Heart left ventricle (tissue), 11 donors: Measurements from ENCODE around the gene ZNF524. TPM values are rescaled to one million over a fixed set of nuclear protein-coding genes. Genes with fewer than 3 reads are reported as not detected.

Experiments used
- polyA plus RNA-seq, 2 donors: library from polyadenylated mRNA; stranded (reverse); fragments of 200-250 nt; gene quantifications; one replicate each; pipeline ENCODE4 v1.2.3, GENCODE V29; 2013
- total RNA-seq, 9 donors: library from RNA; depleted of rRNA in 2 of 9; stranded (reverse); fragments of >200 nt in 2 of 9; fragmentation: NEBNext Ultra II Directional in 3 of 9; extraction: Animal tissue kit (Norgen Biotek cat#: 25700) in 3 of 9; gene quantifications; one replicate each; pipeline versions ENCODE4 v1.1.0 to v1.2.4, GENCODE V29; 2016 to 2023
- donor health status: ischemic (EF 13 %, LVEDD 7.1; RV severe dilation, severe dysfunction).
- donor health status: healthy with polysubstance abuse.
- donor health status: DM: no; HTN: yes; CAD: no.
- donor health status: DM: no; HTN: no; CAD: no.
- donor health status: ischemic (EF 25% LVEDD 5.7; RV mildly dilated, moderate dysfunction).
- donor health status: healthy.
- donor health status: DM: yes; HTN: yes; CAD: no.
- donor health status: PGD.
- donor health status: nonischemic (EF 23%, LVEDD 6.1; RV moderate dilation, normal function).

The ZNF524 gene
- total and polyA plus RNA-seq, 11 donors, result 11.0 to 34.7 (median 16.7) TPM

Other genes starting within 250 kb of the ZNF524 start
- gene COX6B2, start 245.6 kb upstream of the ZNF524 start, total RNA-seq, result under 1 TPM in 1 of 9 donors, not detected in 8; 0.16 TPM
- gene COX6B2, start 245.6 kb upstream of the ZNF524 start, polyA plus RNA-seq, result not detected
- gene GARIN5B, start 237.0 kb upstream of the ZNF524 start, total RNA-seq, result not detected
- gene GARIN5B, start 237.0 kb upstream of the ZNF524 start, polyA plus RNA-seq, result not detected
- gene IL11, start 229.8 kb upstream of the ZNF524 start, total RNA-seq, result under 1 TPM in 2 of 9 donors, not detected in 7; 0.11 to 0.43 TPM
- under 1 TPM in 1 of 2 donors, not detected in 1; 0.25 TPM for gene IL11, start 229.8 kb upstream of the ZNF524 start, polyA plus RNA-seq
- not detected for gene TMEM190, start 223.5 kb upstream of the ZNF524 start, total RNA-seq
- gene TMEM190, start 223.5 kb upstream of the ZNF524 start, polyA plus RNA-seq, result not detected
- 1 to 10 TPM in 2 of 9 donors, under 1 TPM in 5, not detected in 2; 0.35 to 2.2 (median 0.56) TPM for gene TMEM238, start 216.0 kb upstream of the ZNF524 start, total RNA-seq
- not detected for gene TMEM238, start 216.0 kb upstream of the ZNF524 start, polyA plus RNA-seq
- gene RPL28, start 214.4 kb upstream of the ZNF524 start, total RNA-seq, result 1,000 to 10,000 TPM in 1 of 9 donors, 100 to 1,000 TPM in 8; 196 to 1,019 (median 565) TPM
- gene RPL28, start 214.4 kb upstream of the ZNF524 start, polyA plus RNA-seq, result 1,000 to 10,000 TPM in 1 of 2 donors, 100 to 1,000 TPM in 1; 768 to 1,391 TPM
- gene UBE2S, start 192.5 kb upstream of the ZNF524 start, total RNA-seq, result 10 to 100 TPM; 16.5 to 51.8 (median 29.1) TPM
- gene UBE2S, start 192.5 kb upstream of the ZNF524 start, polyA plus RNA-seq, result 10 to 100 TPM; 10.9 to 27.3 TPM
- gene SHISA7, start 157.0 kb upstream of the ZNF524 start, total RNA-seq, result not detected
- not detected for gene SHISA7, start 157.0 kb upstream of the ZNF524 start, polyA plus RNA-seq
- gene ISOC2, start 138.6 kb upstream of the ZNF524 start, total RNA-seq, result 100 to 1,000 TPM in 1 of 9 donors, 10 to 100 TPM in 8; 36.9 to 102 (median 48.8) TPM
- gene ISOC2, start 138.6 kb upstream of the ZNF524 start, polyA plus RNA-seq, result 10 to 100 TPM; 86.8 to 94.9 TPM
- not detected for gene C19orf85, start 135.5 kb upstream of the ZNF524 start, total RNA-seq
- not detected for gene C19orf85, start 135.5 kb upstream of the ZNF524 start, polyA plus RNA-seq
- gene ZNF628, start 123.7 kb upstream of the ZNF524 start, total RNA-seq, result 10 to 100 TPM in 1 of 9 donors, 1 to 10 TPM in 8; 2.3 to 10.3 (median 4.6) TPM
- gene ZNF628, start 123.7 kb upstream of the ZNF524 start, polyA plus RNA-seq, result 1 to 10 TPM; 5.4 to 7.9 TPM
- gene NAT14, start 115.1 kb upstream of the ZNF524 start, total RNA-seq, result 10 to 100 TPM in 1 of 9 donors, 1 to 10 TPM in 8; 2.9 to 10.4 (median 6.7) TPM
- gene NAT14, start 115.1 kb upstream of the ZNF524 start, polyA plus RNA-seq, result 1 to 10 TPM; 7.3 to 9.2 TPM
- gene SSC5D, start 111.9 kb upstream of the ZNF524 start, total RNA-seq, result 1 to 10 TPM in 8 of 9 donors, under 1 TPM in 1; 1.00 to 6.2 (median 3.3) TPM
- 1 to 10 TPM in 1 of 2 donors, under 1 TPM in 1; 0.91 to 1.4 TPM for gene SSC5D, start 111.9 kb upstream of the ZNF524 start, polyA plus RNA-seq
- gene SBK2, start 63.2 kb upstream of the ZNF524 start, total RNA-seq, result 1 to 10 TPM in 7 of 9 donors, under 1 TPM in 2; 0.68 to 2.6 (median 2.1) TPM
- gene SBK2, start 63.2 kb upstream of the ZNF524 start, polyA plus RNA-seq, result 10 to 100 TPM in 1 of 2 donors, under 1 TPM in 1; 0.80 to 12.6 TPM
- 10 to 100 TPM in 3 of 9 donors, 1 to 10 TPM in 6; 2.4 to 14.3 (median 7.5) TPM for gene SBK3, start 54.7 kb upstream of the ZNF524 start, total RNA-seq
- 10 to 100 TPM in 1 of 2 donors, 1 to 10 TPM in 1; 5.9 to 12.4 TPM for gene SBK3, start 54.7 kb upstream of the ZNF524 start, polyA plus RNA-seq
- gene ZNF579, start 19.4 kb upstream of the ZNF524 start, total RNA-seq, result 10 to 100 TPM in 4 of 9 donors, 1 to 10 TPM in 5; 5.4 to 13.9 (median 9.8) TPM
- gene ZNF579, start 19.4 kb upstream of the ZNF524 start, polyA plus RNA-seq, result 10 to 100 TPM in 1 of 2 donors, 1 to 10 TPM in 1; 7.9 to 10.9 TPM
- gene FIZ1, start 771 bp upstream of the ZNF524 start, total RNA-seq, result 10 to 100 TPM; 11.2 to 15.4 (median 12.9) TPM
- gene FIZ1, start 771 bp upstream of the ZNF524 start, polyA plus RNA-seq, result 10 to 100 TPM in 1 of 2 donors, 1 to 10 TPM in 1; 10.0 to 16.7 TPM
- 10 to 100 TPM; 11.4 to 19.1 (median 14.2) TPM for gene ZNF865, start 5.4 kb downstream of the ZNF524 start, total RNA-seq
- gene ZNF865, start 5.4 kb downstream of the ZNF524 start, polyA plus RNA-seq, result 10 to 100 TPM; 12.0 to 24.3 TPM
- gene ZNF784, start 24.3 kb downstream of the ZNF524 start, total RNA-seq, result 10 to 100 TPM in 4 of 9 donors, 1 to 10 TPM in 5; 6.7 to 15.8 (median 9.2) TPM
- gene ZNF784, start 24.3 kb downstream of the ZNF524 start, polyA plus RNA-seq, result 10 to 100 TPM in 1 of 2 donors, 1 to 10 TPM in 1; 8.5 to 10.4 TPM
- 10 to 100 TPM; 17.0 to 41.5 (median 21.2) TPM for gene ZNF580, start 40.7 kb downstream of the ZNF524 start, total RNA-seq
- 10 to 100 TPM in 1 of 2 donors, 1 to 10 TPM in 1; 8.2 to 18.4 TPM for gene ZNF580, start 40.7 kb downstream of the ZNF524 start, polyA plus RNA-seq
- 10 to 100 TPM in 2 of 9 donors, 1 to 10 TPM in 7; 4.7 to 12.7 (median 7.2) TPM for gene ZNF581, start 43.4 kb downstream of the ZNF524 start, total RNA-seq
- 1 to 10 TPM; 5.5 to 9.3 TPM for gene ZNF581, start 43.4 kb downstream of the ZNF524 start, polyA plus RNA-seq
- 10 to 100 TPM; 11.7 to 25.8 (median 16.5) TPM for gene CCDC106, start 47.9 kb downstream of the ZNF524 start, total RNA-seq
- 10 to 100 TPM; 11.9 to 27.7 TPM for gene CCDC106, start 47.9 kb downstream of the ZNF524 start, polyA plus RNA-seq
- gene U2AF2, start 54.7 kb downstream of the ZNF524 start, total RNA-seq, result 10 to 100 TPM; 39.9 to 88.1 (median 69.9) TPM
- gene U2AF2, start 54.7 kb downstream of the ZNF524 start, polyA plus RNA-seq, result 100 to 1,000 TPM in 1 of 2 donors, 10 to 100 TPM in 1; 72.7 to 104 TPM
- 100 to 1,000 TPM; 125 to 377 (median 189) TPM for gene EPN1, start 74.9 kb downstream of the ZNF524 start, total RNA-seq
- gene EPN1, start 74.9 kb downstream of the ZNF524 start, polyA plus RNA-seq, result 100 to 1,000 TPM; 177 to 188 TPM
- gene NLRP9, start 138.1 kb downstream of the ZNF524 start, total RNA-seq, result not detected
- not detected for gene NLRP9, start 138.1 kb downstream of the ZNF524 start, polyA plus RNA-seq
- not detected for gene RFPL4A, start 158.8 kb downstream of the ZNF524 start, total RNA-seq
- not detected for gene RFPL4A, start 158.8 kb downstream of the ZNF524 start, polyA plus RNA-seq
- not detected for gene RFPL4AL1, start 168.8 kb downstream of the ZNF524 start, total RNA-seq
- gene RFPL4AL1, start 168.8 kb downstream of the ZNF524 start, polyA plus RNA-seq, result not detected
- gene NLRP11, start 231.7 kb downstream of the ZNF524 start, total RNA-seq, result not detected
- gene NLRP11, start 231.7 kb downstream of the ZNF524 start, polyA plus RNA-seq, result not detected
- gene NLRP4, start 236.3 kb downstream of the ZNF524 start, total RNA-seq, result not detected
- gene NLRP4, start 236.3 kb downstream of the ZNF524 start, polyA plus RNA-seq, result not detected